K562 (cell line): ENCODE results near the gene TRNT1. TPM values are rescaled to one million over a fixed set of nuclear protein-coding genes. Genes with fewer than 3 reads are reported as not detected.
A peak's percentile ranks its signal among the peaks of the same experiment; 100 is the strongest.

Source experiments
- AFF4 ChIP-seq: sonication (generic); formaldehyde crosslinking; IDR thresholded peaks from 2 replicates; pipeline ENCODE4 v1.8.0; 2023; ENCODE audit warnings: mild to moderate bottlenecking, missing genetic modification reagents
- CREM ChIP-seq: IDR thresholded peaks from 2 replicates; pipeline ENCODE4 v1.6.1; 2014; ENCODE audit warnings: antibody characterized with exemption, low read depth
- EP400 ChIP-seq: fragments of 450-650 bp; IDR thresholded peaks from 2 replicates; pipeline ENCODE4 v1.6.1; 2017; ENCODE audit warnings: antibody characterized with exemption, mild to moderate bottlenecking, moderate library complexity
- HMG20A ChIP-seq: fragments of 450-650 bp; formaldehyde crosslinking; conservative IDR thresholded peaks from 2 replicates; pipeline ENCODE4 v1.4.0; 2020; ENCODE audit warnings: mild to moderate bottlenecking, mixed read lengths
- KAT2B ChIP-seq: IDR thresholded peaks from one replicate; pipeline ENCODE4 v1.6.1; 2012; ENCODE audit warnings: low read depth, mild to moderate bottlenecking, control low read depth, inconsistent platforms, low read length, moderate library complexity
- KLF1 ChIP-seq: fragments of 450-650 bp; IDR thresholded peaks from 2 replicates; pipeline ENCODE4 v1.6.1; 2016; ENCODE audit warnings: missing genetic modification characterization, missing compliant biosample characterization
- MTA3 ChIP-seq: fragments of 450-650 bp; formaldehyde crosslinking; IDR thresholded peaks from 2 replicates; pipeline ENCODE4 v1.6.1; 2017; ENCODE audit warnings: mild to moderate bottlenecking, borderline replicate concordance
- NFRKB ChIP-seq: fragments of 450-650 bp; IDR thresholded peaks from 2 replicates; pipeline ENCODE4 v1.6.1; 2016; ENCODE audit warnings: low read depth
- NR2C2 ChIP-seq, 2 experiments: fragments of 200-800 bp in 1 of 2; sonication (Bioruptor generic) in 1 of 2; sonication (generic) in 1 of 2; formaldehyde crosslinking in 1 of 2; IDR thresholded peaks; 2 replicates each; pipeline versions ENCODE4 v1.6.1 to v1.8.0; 2016 to 2022; ENCODE audit warnings: mild to moderate bottlenecking in 1 of 2, missing compliant biosample characterization in 1 of 2, missing genetic modification characterization in 1 of 2, missing genetic modification reagents in 1 of 2
- SAP30 ChIP-seq: fragments of 200-600 bp; sonication (generic); IDR thresholded peaks from 2 replicates; pipeline ENCODE4 v1.6.1; 2012; ENCODE audit warnings: borderline replicate concordance, low read depth, mild to moderate bottlenecking, moderate library complexity, low read length, control low read depth, inconsistent platforms; ENCODE audit not compliant: insufficient read depth, poor library complexity, severe bottlenecking
- SMAD4 ChIP-seq: fragments of 250-450 bp; sonication (Bioruptor Pico); conservative IDR thresholded peaks from 2 replicates; pipeline ENCODE4 v1.8.0; 2021; ENCODE audit warnings: inconsistent platforms, mild to moderate bottlenecking, moderate library complexity
- SRSF3 ChIP-seq: fragments of 200-400 bp; formaldehyde crosslinking; IDR thresholded peaks from 2 replicates; pipeline ENCODE4 v1.6.1; 2016; ENCODE audit warnings: mild to moderate bottlenecking, low read length, moderate library complexity; ENCODE audit not compliant: insufficient read depth
- TEAD4 ChIP-seq, 2 experiments: sonication (generic) in 1 of 2; formaldehyde crosslinking in 1 of 2; IDR thresholded peaks; 2 replicates each; pipeline versions ENCODE4 v1.6.1 to v1.8.0; 2012 to 2022; ENCODE audit warnings: borderline replicate concordance in 1 of 2, inconsistent platforms in 1 of 2, low read length in 1 of 2, mild to moderate bottlenecking in 1 of 2, missing genetic modification reagents in 1 of 2
- ZBED1 ChIP-seq: IDR thresholded peaks from 2 replicates; pipeline ENCODE4 v1.6.1; 2014
- ZBTB7A ChIP-seq: IDR thresholded peaks from 2 replicates; pipeline ENCODE4 v1.6.1; 2011; ENCODE audit warnings: low read depth, mild to moderate bottlenecking, low read length, moderate library complexity, borderline replicate concordance; ENCODE audit not compliant: control insufficient read depth
- ZNF449 ChIP-seq: fragments of 250-450 bp; sonication (Bioruptor Pico); IDR thresholded peaks from 2 replicates; pipeline ENCODE4 v1.8.0; 2022; ENCODE audit warnings: moderate library complexity, mild to moderate bottlenecking, inconsistent platforms
- ZSCAN29 ChIP-seq: fragments of 450-650 bp; IDR thresholded peaks from 2 replicates; pipeline ENCODE4 v1.6.1; 2017
- polyA plus RNA-seq, 8 experiments: library from polyadenylated mRNA; depleted of rRNA in 4 of 8; stranded (reverse) in 5 of 8; unstranded in 3 of 8; fragments of >200 nt; fragmentation: Nextera tagmentation in 2 of 8; fragmentation: Illumina TruSeq in 1 of 8; extraction: Ambion mirVana in 2 of 8; extraction: Trizol in 1 of 8; gene quantifications; 2 replicates each; pipeline versions ENCODE4 v1.2.1 to v1.2.3, GENCODE V29; 2011 to 2014; ENCODE audit warnings: inconsistent platforms in 1 of 8, missing spikeins in 1 of 8
- total RNA-seq, 7 experiments: library from RNA; depleted of rRNA in 6 of 7; stranded (reverse); fragments of >200 nt in 6 of 7; fragmentation: Illumina TruSeq in 2 of 7; extraction: Trizol in 2 of 7; gene quantifications; 2 replicates each; pipeline versions ENCODE4 v1.2.1 to v1.2.3, GENCODE V29; 2011 to 2021; ENCODE audit warnings: low replicate concordance in 1 of 7
- TF ChIP-seq, protein P1 (sequence below): fragments of 250-450 bp; sonication (Bioruptor Pico); IDR thresholded peaks from 2 replicates; pipeline ENCODE4 v1.8.0; 2022; ENCODE audit warnings: inconsistent platforms, mild to moderate bottlenecking, moderate library complexity, borderline replicate concordance

The TRNT1 gene
- total and polyA plus RNA-seq, 9 of the 15 experiments (the other 6 are each of a cell fraction or from before 2014, with no cell fraction given): 38.1 to 58.2 (median 47.4) TPM

DNA sequence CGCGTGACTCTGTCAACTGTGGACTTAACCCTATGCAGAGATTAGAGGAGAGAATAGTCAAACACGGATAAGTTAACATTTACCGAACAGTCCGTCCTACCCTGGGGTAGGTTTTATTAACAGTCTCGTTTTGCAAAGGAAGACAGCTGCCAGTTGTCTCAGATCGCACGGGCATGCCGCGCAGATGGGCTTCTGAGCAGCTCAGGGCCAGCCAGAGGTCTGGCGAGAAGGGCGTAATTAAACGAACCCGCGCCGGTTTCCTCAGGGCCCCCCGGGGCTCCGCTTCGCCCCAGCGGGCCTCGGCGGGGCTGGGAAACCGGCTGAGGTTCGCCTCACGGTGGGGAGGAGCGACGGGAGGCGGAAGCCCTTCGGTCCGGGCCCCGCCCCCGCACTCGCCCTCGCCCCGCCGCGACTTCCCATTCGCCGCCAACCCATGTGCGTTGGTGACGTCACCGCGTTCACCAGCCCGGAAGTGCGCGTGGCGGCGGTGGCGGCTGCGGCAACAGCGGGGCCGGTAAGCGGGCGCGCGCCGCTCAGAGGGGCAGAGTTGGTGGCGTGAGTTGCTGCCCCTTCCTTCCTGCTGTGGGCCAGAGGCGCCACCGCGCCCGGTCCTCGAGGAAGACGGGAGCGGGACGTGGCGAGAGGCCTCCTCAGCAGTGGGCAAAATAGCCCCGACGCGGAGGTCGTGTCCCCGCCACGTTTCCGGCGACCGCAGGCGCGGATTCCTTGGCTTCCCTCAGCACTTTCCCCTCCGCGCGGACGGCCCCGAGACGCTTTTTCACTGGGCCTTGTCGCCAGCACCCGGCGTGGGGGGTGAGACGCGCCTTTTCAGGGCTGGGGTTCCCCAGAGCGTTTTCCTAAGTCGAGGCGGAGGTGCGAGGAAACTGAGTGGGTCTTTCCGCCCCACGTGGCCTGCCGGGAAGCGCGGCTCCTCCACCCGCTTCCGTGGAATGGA lies at the start of gene TRNT1 (continued):
- TF ChIP-seq AFF4 (no peak; the same call in 1 of the 2 replicates), KLF1 (tag) (peak; percentile 75; the same call in 1 of the 2 replicates), NFRKB (peak; percentile 63), NR2C2 (CRISPR knock-in tag; IDR thresholded peaks at IDR 0.05) (peak; percentile 59), NR2C2 (tag; IDR thresholded peaks at IDR 0.05) (peak; percentile 81), SMAD4 (CRISPR knock-in tag) (no peak; the same call in none of the 2 replicates), ZNF449 (CRISPR knock-in tag) (no peak), HMG20A (0 out of 2 replicates have a peak, but pooled peaks have one; percentile 8), EP400 (peak; percentile 97), CREM (peak; percentile 98), KAT2B (no peak), SRSF3 (peak; percentile 39; the same call in 1 of the 2 replicates), ZBTB7A (peak; percentile 59; the same call in 1 of the 2 replicates), ZSCAN29 (0 out of 2 replicates have a peak, but pooled peaks have one; percentile 20), SAP30 (peak; percentile 88), TEAD4 (IDR thresholded peaks at IDR 0.05; ENCODE audit: low read length) (no peak; the same call in 1 of the 2 replicates), TEAD4 (CRISPR knock-in tag; IDR thresholded peaks at IDR 0.05; ENCODE audit: borderline replicate concordance) (peak; percentile 33; the same call in 1 of the 2 replicates), ZBED1 (no peak; the same call in 1 of the 2 replicates), MTA3 (peak; percentile 76; the same call in 1 of the 2 replicates)
- TF ChIP-seq, protein P1, sequence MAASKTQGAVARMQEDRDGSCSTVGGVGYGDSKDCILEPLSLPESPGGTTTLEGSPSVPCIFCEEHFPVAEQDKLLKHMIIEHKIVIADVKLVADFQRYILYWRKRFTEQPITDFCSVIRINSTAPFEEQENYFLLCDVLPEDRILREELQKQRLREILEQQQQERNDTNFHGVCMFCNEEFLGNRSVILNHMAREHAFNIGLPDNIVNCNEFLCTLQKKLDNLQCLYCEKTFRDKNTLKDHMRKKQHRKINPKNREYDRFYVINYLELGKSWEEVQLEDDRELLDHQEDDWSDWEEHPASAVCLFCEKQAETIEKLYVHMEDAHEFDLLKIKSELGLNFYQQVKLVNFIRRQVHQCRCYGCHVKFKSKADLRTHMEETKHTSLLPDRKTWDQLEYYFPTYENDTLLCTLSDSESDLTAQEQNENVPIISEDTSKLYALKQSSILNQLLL: no peak
